ENCODE measurements around the gene TMBIM1.

TMBIM1 gene, protein sequence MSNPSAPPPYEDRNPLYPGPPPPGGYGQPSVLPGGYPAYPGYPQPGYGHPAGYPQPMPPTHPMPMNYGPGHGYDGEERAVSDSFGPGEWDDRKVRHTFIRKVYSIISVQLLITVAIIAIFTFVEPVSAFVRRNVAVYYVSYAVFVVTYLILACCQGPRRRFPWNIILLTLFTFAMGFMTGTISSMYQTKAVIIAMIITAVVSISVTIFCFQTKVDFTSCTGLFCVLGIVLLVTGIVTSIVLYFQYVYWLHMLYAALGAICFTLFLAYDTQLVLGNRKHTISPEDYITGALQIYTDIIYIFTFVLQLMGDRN

DNA sequence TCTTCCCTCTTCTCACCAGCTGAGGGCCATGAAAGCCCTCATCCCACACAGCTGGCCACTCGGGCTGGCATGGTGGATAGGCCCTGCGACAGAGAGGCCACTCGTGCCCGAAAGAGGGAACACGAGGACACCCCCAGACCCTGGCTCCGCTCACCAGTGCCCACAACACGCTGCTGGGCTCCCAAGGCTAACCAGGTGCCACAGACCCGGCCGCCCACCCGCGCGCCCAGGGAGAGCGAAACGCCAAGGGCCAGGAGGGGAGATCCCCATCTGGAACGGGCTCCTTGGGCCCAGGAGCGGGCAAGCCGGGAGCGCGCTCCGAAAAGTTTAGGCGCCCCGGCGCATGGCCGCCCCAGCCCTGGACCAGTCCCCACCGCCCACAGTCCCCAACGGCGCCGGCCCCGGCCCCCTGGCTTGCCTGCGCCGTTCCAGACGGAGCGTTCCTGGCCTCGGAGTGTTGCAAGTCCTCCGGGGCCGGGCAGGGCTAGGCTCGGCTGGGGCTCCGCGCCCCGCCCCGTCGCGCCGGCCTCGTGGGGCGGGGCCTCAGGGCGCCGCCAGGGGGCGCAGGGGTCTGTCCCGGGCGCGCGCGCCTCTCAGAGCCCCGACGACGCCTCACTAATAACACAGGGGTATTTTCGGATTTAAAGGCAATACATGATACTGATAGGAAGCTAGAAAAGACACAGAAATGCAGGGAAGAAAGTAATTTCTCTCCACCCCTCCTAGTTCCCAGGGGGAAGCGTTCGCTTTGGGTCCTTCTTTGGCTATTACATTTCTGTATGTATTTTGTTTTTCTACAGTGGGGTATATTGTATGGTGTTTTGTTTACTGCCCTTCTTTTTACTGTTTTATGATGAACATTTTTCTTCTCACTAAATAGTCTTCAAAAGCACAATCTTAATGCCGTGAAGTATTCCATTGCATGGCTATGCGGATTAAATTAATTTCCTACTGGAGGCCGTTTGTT, at the start of gene TMBIM1:
TMBIM1 (minus strand) TSS at position 456 of the 967 bp plus-strand sequence. CDS start 10,362 bp downstream, outside the sequence.
- peak; percentile 89 for DNase-seq (ENCODE audit: low read depth, low spot score)

DNA sequence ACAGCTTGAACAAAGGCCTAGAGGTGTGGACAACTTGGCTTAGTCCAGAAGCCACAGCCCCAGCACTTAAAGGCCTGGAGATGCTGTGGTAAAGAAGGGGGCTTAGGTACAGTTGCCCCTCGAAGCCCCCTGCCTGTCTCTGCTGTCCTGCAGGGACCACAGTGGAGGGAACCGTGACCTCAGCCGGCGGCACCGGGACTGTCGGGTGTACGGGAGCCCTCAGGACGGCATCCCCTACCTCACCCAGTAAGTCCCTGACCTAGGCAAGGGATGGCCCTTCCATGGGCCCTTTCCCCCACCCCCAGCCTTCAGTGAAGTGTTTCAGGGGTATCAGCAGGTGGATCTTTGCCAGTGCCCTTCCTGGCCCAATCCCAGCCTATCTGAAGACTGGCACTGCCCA, 49.1 kb upstream of the TMBIM1 start:
- DNase-seq (ENCODE audit: low read depth, low spot score): no peak

DNA sequence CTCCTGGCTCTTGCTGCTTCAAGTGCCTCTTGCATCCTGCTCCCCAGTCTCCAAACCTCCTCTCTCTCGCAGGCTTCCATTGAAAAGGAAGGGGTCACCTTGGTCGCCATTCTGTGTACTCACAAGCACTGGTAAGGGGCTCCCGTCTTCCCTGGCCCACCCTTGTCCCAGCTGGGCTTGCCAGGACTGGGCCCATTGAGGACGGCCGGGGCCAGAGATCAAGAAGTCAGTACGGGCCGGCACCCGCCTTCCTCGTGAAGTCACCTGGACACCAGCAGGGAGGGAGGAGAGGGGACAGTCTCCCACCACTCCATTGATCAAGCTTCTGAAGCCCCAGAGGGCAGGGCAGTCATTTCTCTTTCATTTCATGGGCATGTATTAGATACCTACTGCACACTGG, 48.4 kb upstream of the TMBIM1 start:
- DNase-seq (ENCODE audit: low read depth, low spot score): no peak

DNA sequence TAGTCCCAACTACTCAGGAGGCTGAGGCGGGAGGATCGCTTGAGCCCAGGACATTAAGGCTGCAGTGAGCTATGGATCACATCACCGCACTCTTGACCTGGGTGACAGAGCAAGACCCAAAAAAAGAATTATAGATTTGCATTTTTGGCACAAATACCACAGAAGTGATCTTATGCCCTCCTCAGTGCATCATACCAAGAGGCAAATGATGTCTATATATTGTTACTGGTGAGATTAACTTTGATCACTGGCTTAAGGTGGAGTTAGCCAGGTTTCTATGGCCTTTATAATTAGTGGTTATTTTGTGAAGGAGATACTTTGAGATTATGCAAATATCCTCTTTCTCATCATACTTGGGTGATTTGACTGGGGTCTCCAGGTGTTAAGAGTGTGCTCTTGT, 42.2 kb upstream of the TMBIM1 start:
- no peak for DNase-seq (ENCODE audit: low read depth, low spot score)

DNA sequence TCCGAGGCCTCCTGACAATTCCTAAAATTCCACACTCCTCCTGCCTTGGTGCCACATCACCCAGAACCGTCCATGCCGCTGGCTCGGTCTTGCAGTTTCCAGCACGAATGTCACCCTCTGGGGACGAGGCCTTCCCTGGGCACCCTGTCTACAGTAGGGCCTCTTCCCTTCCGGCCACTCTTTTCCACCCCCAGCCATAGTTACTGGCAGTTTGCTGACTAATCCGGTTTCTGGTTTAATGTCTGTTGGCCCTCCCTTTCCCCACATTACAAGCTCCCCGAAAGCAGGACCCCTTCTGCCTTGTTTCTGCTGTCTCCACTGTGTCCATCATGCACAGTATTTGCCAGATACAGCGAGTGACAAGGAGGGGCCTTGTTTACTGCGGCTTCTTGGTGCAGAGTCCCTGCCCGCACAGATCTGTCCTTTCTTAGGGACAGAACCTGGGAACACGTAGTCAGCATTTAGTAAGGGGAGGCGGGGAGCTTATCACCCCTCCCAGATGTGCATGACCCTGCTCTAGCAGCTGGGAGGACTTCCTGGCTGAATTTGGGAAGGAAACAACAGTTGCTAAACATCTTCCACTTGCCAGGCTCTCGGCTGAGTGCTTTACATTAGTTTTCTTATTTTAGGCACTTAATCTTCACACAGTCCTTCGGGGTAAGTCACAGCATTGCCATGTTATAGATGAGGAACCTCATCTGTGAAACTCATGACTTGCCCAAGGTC, 40.8 kb upstream of the TMBIM1 start:
- DNase-seq (ENCODE audit: low read depth, low spot score): no peak

DNA sequence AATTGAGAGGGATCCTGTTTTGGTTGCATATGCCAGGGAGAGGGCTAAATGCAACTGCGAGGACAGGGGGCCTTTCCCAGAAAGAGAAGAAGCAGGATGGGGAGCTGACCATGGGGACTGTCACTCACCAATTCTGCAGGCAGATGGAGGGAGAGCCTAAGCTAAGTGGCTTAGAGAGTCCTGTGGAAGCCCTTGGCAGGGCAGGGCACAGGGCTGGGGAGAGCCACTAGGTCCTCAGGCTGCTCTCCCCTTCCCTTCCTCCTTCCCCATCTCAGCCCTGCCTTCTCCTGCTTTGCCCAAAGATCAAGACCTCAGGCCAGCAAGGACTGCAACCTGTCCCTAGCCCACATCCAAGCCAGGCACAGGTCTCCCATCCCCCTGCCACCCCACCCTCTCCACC, 40.0 kb upstream of the TMBIM1 start:
- DNase-seq (ENCODE audit: low read depth, low spot score): no peak

DNA sequence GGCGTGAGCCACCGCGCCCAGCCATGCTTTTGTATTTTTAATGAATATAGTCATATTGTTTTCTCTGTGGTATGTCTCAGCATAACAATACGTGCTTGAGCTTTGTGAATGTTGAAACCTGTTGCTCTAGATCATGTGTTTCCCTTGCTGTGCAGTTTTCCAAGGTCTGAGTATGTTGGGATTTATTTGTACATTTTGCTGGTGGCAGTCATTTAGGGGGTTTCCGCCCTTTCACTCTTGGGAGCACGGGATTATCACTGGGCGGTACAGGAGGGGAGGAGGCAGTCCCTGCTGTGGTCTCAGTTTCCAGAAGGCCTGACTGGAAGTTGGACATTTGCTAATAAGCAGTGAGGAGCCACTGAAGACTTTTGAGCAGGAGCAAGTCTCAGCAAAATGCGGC, 39.4 kb upstream of the TMBIM1 start:
- no peak for DNase-seq (ENCODE audit: low read depth, low spot score)

DNA sequence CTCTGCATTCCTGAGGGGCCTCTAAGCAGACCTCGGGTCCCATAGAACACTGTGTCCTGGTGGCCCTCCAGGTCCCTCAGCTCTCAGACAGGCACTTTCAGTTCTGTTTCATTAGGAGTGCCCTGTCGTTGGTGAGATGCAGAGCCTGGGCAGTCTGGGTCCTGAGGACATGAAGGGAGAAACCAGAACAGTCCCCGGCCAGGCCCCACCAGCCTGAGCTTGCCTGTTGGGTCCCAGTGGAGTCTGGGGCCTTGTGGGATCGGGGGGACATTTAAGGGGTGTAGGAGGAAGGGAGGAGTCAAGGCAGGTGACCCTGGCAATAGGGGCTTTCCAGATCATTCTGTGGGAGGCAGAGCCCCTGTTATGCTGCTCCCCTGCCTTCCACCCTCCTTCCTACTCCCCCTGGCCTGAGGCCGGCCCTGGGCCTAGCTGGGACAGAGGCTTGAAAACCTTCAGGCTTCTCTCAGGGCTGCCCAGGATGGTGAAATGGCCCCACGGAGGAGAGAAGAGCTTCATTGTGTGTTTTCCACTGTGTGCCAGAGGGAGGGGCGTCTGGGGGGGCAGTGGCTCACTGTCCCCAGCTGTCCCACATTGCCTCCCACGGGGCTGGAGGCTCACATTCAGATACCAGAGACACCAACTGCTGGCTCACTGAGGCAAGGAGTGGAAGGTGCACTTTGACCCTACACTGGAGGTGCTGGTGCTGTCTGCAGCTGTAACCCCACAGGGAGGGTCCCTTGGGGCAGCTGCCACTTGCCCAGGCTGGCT, 37.7 kb upstream of the TMBIM1 start:
- DNase-seq (ENCODE audit: low read depth, low spot score): no peak

DNA sequence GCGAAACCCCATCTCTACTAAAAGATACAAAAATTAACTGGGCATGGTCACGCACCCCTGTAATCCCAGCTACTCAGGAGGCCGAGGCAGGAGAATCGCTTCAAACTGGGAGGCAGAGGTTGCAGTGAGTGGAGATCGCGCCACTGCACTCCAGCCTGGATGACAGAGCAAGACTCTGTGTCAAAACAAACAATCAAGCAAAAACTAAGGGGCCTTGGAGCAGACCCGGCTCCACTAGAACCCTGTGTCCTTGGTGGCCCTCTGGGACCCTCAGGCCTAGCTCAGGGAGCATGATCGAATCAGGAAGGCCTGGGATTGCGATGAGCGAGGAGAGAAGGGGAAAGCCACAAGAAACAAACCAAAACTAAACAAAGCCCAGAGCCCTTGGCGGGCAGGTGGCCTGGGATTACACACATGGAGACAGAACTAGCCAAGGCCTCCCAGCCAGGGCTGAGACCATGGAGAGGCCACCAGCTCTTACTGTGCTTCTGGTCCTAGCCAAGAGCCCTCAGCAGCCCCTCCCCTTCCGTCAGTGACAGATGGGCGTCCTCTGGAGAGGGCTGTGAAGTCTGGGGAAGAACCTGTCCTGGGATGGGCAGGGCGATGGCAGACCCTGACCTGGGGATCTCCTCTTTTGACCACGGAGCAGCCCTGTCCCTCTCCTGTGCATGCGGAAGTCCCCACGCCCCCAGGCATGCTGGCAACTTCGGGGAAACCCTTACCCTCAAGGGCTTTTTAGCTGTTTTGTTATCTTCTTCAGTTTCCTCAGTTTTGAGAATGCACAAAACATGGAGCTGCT, 36.9 kb upstream of the TMBIM1 start:
- DNase-seq (ENCODE audit: low read depth, low spot score): no peak

DNA sequence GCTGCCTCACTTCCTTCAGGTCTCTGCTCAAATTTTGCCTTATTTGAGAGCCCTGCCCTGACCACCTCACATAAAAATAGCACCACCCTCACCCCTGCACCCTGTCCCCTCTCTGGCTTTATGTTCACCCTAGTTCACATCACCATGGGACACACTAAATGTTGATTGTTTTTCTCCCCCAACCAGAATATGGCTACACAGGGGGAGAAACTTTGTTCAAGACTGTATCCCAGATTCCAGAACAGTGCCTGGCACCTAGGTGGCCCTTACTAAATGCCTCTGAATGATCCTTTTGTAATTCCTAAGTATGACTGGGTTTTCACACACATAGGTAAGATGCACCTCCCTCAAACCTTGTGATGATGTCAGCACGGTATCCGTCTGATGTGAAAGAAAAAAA, 36.0 kb upstream of the TMBIM1 start:
- no peak for DNase-seq (ENCODE audit: low read depth, low spot score)

DNA sequence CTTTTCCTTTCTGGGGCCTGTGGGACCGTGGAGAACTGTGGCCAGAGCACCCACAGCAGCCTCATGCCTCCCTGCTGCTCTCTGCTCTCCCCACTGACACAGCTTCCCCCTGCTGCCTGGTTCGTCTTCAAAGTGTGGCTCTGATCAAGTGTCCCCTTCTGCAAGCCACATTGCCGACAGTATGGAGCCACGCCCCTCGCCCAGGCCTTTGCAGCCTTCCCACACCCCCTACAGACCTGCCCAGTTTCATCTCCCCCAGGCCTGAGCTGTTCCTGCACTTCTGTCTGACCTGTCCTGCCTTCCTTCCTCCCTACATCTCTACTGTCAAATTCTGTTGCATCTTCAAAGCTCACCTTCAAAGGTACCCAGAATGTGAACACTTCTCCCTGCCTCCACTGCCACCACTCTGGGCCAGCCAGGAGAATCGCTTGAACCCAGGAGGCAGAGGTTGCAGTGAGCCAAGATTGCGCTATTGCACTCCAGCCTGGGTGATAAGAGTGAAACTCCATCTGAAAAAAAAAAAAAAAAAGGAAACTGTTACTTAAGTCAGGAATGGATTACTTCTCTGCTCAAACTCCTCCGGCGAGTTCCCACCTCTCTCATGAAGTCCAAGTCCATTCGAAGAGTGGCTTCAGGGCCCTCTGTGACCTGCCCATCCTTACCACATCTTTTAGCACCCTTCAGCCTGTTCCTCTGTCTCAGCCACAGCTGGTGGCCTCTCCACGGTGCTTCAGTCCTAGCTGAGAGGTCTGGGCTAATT, 35.3 kb upstream of the TMBIM1 start:
- DNase-seq (ENCODE audit: low read depth, low spot score): no peak

DNA sequence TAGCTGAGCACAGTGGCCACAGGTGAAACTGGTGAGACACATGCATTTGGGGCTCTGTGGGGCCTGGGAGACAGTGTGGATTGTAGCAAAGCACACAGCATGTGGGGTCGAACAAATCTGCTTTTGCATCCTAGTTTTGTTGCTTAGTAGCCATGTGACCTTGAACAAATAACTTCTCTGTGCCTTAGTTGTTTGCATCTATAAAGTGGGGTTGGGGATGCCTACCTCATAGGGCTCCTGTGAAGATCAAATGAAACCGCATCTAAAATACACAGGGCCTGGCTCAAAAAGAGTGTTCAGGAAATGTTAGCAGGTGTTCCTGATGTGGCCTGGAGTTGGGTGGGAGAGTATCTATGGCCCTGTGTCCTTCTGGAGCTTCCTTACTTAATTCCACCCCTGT, 34.0 kb upstream of the TMBIM1 start:
- DNase-seq (ENCODE audit: low read depth, low spot score): no peak

DNA sequence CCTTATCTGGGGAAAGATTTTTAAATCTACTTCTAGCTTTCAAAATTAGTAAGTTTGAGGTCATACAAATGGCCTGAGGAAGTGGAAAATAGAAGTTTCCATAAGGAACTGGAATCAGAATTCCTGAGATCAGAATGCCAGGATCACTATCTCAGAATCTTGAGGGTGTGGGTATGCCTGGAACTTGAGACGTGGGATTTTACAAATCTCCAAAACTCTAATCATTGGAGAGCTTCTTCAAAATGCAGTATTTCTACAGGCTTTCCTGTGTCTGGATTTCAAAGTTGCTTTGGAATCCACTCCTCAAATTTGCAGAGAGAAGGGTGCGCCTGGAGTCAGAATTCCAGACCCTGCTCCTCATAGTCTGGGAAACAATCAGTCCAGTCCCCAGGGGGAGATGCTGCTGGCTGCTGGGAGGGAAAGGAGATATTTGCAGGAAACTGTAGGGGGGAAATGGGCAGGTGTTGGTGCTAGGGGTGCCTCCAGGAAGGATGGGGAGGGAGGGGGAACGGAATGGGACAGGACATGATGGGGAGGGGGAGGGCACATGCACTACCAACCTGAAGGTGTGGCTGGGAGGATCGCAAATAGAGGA, 33.4 kb upstream of the TMBIM1 start:
- DNase-seq (ENCODE audit: low read depth, low spot score): no peak

DNA sequence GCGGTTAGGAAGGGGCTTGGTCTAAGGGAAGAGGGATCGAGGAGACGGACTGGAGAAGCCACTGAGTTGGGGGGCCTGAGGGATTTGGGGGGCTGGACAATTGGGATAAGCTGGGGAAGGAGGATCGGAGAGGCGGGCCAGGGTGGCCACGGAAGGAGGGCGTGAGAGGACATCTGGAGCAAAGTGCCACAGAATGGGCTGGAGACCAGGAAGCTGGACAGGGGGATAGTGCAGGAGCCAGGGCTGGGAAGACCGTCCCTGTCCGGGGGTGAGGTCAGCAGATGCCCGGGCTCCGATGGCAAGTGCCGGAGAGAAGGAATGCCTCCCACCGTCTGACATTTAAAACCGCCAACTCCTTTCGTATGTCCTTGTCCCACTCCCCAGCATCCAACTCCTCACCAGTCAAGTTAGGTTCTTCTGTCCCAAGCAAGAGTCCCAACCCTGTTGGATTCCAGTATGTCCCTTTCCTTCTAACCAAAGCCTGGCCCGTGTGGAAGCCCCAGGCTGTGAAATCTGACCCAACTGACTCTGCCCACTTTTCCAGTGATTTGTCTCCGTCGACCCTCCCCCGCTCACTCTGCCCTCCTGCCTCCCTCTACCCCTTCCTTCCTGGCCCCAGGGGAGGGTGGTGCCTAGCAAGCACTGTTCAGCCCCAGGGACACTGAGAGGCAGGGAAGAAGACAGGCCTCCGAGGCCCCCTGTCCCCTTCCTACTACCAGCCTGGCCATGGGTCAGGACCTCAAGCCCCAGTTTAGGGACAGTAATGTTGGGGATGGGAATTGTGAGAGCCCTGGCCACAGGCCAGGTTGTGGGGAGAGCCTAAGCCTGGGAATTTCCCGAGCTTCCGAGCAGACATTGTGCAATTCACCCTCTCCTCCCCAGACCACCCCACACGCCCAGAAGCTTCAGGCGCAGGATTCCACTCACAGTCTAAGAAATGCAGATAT, 31.5 kb upstream of the TMBIM1 start:
- DNase-seq (ENCODE audit: low read depth, low spot score): peak; percentile 57

DNA sequence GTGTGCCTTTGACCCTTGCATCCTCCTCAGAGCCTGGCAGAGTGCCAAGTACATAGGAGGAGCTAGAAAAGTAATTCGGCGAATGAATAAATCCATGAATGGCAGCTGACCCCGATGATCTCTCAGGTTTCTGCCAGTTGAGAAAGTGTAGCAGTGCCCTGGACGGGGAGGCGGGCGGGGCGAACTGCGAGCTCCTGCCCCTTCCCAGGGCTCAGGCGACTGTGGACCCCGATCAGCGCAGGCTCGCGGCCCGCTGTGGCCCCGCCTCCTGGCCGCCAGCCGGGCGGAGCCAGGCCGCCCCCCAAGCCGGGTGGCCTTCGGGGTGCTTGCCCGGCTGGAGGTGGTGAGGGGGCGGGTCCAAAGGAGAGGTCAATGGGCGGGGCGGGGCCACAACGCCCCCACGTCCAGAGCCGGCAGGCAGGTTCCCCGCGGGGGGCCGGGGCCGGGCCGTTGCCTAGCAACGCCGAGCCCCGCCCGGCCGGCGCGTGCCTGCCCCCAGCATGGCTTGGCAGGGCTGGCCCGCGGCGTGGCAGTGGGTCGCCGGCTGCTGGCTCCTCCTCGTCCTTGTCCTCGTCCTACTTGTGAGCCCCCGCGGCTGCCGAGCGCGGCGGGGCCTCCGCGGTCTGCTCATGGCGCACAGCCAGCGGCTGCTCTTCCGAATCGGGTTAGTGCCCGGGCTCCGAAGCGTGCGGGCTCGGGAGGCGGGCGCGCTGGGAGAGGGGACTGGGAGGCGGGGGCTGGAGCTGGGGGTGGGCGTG, 30.6 kb upstream of the TMBIM1 start:
- peak; percentile 83 for DNase-seq (ENCODE audit: low read depth, low spot score)

DNA sequence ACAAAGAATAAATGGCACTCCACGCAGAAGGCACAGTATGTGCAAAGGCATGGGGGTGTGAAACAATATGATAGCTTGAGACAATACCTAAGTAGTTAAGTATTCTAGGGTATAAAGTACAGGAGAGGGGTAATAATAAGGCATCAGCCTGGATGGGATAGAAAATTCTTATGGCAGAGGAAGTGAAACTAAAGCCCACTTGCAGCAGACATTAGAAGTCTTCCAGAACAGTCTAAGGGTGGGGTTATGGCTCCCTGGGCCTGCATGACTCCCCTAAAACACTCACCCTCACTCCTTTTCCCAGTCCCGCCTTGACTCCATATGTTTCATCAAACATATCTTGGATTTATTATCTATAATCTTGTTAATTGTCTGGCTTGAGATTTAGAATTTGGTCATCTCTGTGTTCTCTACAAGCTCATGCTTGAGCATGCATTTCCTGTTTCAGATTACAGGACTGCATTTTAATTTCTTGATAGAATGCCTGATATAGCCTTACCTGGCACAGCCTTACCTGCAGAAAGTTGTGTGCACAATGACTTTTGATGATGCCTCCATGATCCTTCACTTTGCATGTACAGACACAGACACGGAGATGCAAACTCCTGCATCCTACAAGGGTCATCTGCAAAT, 28.5 kb upstream of the TMBIM1 start:
- no peak for DNase-seq (ENCODE audit: low read depth, low spot score)

DNA sequence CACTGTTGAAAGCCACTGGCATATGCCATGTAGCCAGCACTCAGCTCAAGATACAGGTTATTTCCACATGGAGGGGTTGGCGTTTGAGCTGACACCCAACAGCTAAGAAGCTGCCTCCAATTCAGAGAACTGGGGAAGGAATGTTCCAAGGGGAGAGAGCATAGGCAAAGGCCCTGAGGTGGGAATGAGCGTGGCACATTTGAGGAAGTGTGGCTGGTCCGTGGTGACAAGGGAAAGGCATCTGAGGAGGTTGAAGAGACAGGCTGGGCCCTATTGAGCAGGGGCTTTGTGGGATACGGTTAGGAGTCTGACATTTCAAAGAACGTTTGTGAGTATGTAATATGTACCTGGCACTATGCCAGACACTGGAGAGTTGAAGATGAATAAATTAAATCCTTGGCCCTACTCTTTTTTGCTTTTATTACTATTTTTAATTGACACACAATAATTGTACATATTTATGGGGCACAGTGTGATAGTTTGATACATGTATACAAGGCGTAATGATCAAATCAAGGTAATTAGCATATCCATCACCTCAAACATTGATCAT, 27.6 kb upstream of the TMBIM1 start:
- DNase-seq (ENCODE audit: low read depth, low spot score): no peak
